ENCODE measurements around the gene PITPNC1. TPM values are rescaled to one million over a fixed set of nuclear protein-coding genes. Genes with fewer than 3 reads are reported as not detected.

PITPNC1 gene
- total RNA-seq, 1 donor from 2014 or later = 23.7 TPM

DNA sequence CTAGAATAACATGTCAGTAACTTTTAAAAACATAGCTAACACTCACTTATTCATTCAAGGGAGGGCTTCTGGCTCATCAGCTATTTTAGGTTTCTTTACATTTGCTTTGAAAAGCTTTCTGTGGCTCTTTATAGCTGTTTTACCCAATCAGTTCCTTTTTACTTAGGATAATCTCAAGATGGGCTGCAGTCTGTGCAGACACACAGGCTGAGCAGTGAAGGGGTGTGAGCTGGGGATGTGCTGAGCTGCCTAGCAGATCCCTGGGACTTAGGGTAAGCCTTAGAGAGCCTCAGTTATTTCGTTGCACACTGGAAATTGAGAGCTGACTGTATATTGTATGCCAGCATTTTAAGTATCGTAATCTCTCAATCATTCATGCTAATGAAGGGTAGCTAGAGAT is 310.4 kb downstream of the PITPNC1 start:
- H3K9me3 ChIP-seq = no peaks in the 10 kb centered on the region
- DNase-seq (no peak), ATAC-seq (no peak)
- intact Hi-C loops (cut with DNase I) = loop anchor here (5.0 kb wide), 1 partner anchor 310 kb away; the partner anchor contains the start of gene PITPNC1
- no peak overlapping the region for H3K27ac ChIP-seq
- TF ChIP-seq, protein P1, sequence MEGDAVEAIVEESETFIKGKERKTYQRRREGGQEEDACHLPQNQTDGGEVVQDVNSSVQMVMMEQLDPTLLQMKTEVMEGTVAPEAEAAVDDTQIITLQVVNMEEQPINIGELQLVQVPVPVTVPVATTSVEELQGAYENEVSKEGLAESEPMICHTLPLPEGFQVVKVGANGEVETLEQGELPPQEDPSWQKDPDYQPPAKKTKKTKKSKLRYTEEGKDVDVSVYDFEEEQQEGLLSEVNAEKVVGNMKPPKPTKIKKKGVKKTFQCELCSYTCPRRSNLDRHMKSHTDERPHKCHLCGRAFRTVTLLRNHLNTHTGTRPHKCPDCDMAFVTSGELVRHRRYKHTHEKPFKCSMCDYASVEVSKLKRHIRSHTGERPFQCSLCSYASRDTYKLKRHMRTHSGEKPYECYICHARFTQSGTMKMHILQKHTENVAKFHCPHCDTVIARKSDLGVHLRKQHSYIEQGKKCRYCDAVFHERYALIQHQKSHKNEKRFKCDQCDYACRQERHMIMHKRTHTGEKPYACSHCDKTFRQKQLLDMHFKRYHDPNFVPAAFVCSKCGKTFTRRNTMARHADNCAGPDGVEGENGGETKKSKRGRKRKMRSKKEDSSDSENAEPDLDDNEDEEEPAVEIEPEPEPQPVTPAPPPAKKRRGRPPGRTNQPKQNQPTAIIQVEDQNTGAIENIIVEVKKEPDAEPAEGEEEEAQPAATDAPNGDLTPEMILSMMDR (IDR thresholded peaks at IDR 0.05) = no peak
- peaks cover 7% of the 10 kb centered on the region for H3K36me3 ChIP-seq
- peaks cover 6% of the 10 kb centered on the region for H3K4me1 ChIP-seq
- no peaks in the 10 kb centered on the region for H3K27me3 ChIP-seq (ENCODE audit: low read depth)
- H3K4me3 ChIP-seq = no peak overlapping the region

- no peaks in the 10 kb centered on the region for H3K9me3 ChIP-seq
- H3K27ac ChIP-seq = no peak overlapping the region
- TF ChIP-seq, protein P1 (IDR thresholded peaks at IDR 0.05) = peak; percentile 80
- ATAC-seq (peak; percentile 74 to 77), DNase-seq (no peak)
- H3K4me3 ChIP-seq = no peak overlapping the region
- H3K4me1 ChIP-seq = peaks cover 6% of the 10 kb centered on the region
- intact Hi-C loops (cut with DNase I) = loop anchor here (5.0 kb wide), 1 partner anchor 312 kb away; the partner anchor contains the start of gene PITPNC1
- H3K27me3 ChIP-seq (ENCODE audit: low read depth) = no peaks in the 10 kb centered on the region
- peaks cover 17% of the 10 kb centered on the region for H3K36me3 ChIP-seq
Observed at GRCh38 chr17:67689534-67690177, 312.6 kb downstream of the PITPNC1 start.

DNA sequence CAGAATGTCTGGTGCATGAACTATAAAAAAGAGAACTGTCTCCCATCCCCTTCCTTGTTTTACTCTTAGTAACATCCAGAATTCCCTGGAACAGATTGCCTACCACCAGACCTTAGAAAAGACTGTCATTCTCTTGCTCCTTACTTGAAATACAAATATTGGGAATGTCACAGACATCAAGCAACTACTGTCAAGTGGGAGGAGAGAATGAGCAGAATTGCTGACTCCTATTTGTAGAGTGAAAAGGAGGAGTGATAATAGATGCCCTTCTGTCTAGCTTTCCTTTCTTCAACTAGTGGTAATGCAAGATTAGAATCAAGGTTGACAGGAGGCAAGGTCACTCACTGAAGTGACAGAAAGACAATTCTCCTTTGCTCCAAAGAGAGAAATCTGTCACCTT is 316.7 kb downstream of the PITPNC1 start:
- H3K36me3 ChIP-seq = peaks cover 11% of the 10 kb centered on the region
- H3K9me3 ChIP-seq = no peaks in the 10 kb centered on the region
- H3K27me3 ChIP-seq (ENCODE audit: low read depth) = no peaks in the 10 kb centered on the region
- ATAC-seq (no peak), DNase-seq (no peak)
- TF ChIP-seq, protein P1 (IDR thresholded peaks at IDR 0.05) = no peak
- H3K27ac ChIP-seq = no peak overlapping the region
- peaks cover 6% of the 10 kb centered on the region for H3K4me1 ChIP-seq
- H3K4me3 ChIP-seq = no peak overlapping the region
- intact Hi-C loops (cut with DNase I) = no loop called here

- H3K4me1 ChIP-seq = no peaks in the 10 kb centered on the region
Observed at GRCh38 chr17:67696347-67696746, 319.3 kb downstream of the PITPNC1 start.

DNA sequence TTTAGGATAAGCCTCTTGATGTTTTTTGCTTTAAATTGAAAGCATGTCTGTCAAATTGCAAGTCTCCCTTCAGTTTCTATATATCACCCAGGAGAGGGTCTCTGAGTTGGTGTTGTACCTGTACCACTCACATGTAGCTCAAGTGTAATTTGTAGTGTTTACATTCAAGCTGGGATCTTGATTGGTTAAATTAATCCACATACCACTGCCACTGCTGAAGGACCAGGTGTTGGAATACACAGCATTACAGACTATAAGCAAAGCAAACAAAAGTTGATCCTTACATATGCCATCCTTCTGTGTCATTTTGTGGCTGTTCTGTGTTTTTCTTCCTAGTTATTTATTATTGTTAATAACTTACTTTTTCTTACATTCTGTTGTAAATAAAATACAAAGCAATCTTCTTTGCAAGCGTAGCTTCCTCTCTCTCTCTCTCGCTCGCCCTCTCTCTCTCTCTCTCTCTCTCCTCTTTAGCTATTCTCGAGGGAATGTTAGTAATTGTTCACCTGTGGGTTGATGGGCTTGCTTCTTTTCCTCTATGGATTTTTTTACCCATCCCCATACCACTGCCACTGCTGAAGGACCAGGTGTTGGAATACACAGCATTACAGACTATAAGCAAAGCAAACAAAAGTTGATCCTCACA is 319.9 kb downstream of the PITPNC1 start:
- Histone ChIP-seq H3K27me3 (ENCODE audit: low read depth) (no peaks in the 10 kb centered on the region), H3K4me3 (no peak overlapping the region), H3K27ac (peak overlapping the region; percentile 33), H3K4me1 (no peaks in the 10 kb centered on the region), H3K36me3 (peaks cover 11% of the 10 kb centered on the region), H3K9me3 (no peaks in the 10 kb centered on the region)
- TF ChIP-seq, protein P1 (IDR thresholded peaks at IDR 0.05) = no peak
- ATAC-seq (peak; percentile 50 to 59), DNase-seq (no peak)
- intact Hi-C loops (cut with DNase I) = no loop called here

More at GRCh38 chr17:67696347-67696746, 319.3 kb downstream of the PITPNC1 start:
- no peak overlapping the region for H3K4me3 ChIP-seq
- H3K27ac ChIP-seq = peak overlapping the region; percentile 33
- H3K9me3 ChIP-seq = no peaks in the 10 kb centered on the region
- TF ChIP-seq, protein P1 (IDR thresholded peaks at IDR 0.05) = no peak
- H3K27me3 ChIP-seq (ENCODE audit: low read depth) = no peaks in the 10 kb centered on the region
- peaks cover 11% of the 10 kb centered on the region for H3K36me3 ChIP-seq
- peak; percentile 51 to 57 for ATAC-seq
- no peak for DNase-seq
- intact Hi-C loops (cut with DNase I) = no loop called here
